ENCODE data around the gene MEIS1. TPM values are rescaled to one million over a fixed set of nuclear protein-coding genes. Genes with fewer than 3 reads are reported as not detected.

MEIS1 gene
- total RNA-seq, 1 experiment from 2014 or later: 9.1 TPM

GRCh38 chr2:66467718-66468117, 32.8 kb downstream of the MEIS1 start:
- no peak overlapping the region for H3K27ac ChIP-seq
- CTCF ChIA-PET: no interaction called here
- H3K4me1 ChIP-seq (replicated peaks; ENCODE audit: insufficient read depth): no peaks in the 10 kb centered on the region
- H3F3A ChIP-seq (ENCODE audit: insufficient read depth, low read depth): no peaks in the 10 kb centered on the region
- no peaks in the 10 kb centered on the region for H3K79me2 ChIP-seq (ENCODE audit: low read depth)
- BruUV-seq (replicated peaks): no TSS peak
- POLR2A ChIA-PET (ENCODE audit: unreplicated experiment): no interaction called here
- H2AFZ ChIP-seq: no peak overlapping the region
- no peak overlapping the region for H3K4me3 ChIP-seq
- no peak for DNase-seq
- H3K36me3 ChIP-seq (ENCODE audit: low read depth): no peaks in the 10 kb centered on the region
- H4K20me1 ChIP-seq (ENCODE audit: insufficient read depth): no peaks in the 10 kb centered on the region
- H3K27me3 ChIP-seq (ENCODE audit: insufficient read depth, low read depth): no peaks in the 10 kb centered on the region
- intact Hi-C loops (cut with micrococcal nuclease; ENCODE audit: unreplicated experiment): no loop called here
- no peak overlapping the region for H3K4me2 ChIP-seq
- H3K9me3 ChIP-seq (ENCODE audit: insufficient read depth, low read depth): no peaks in the 10 kb centered on the region
- no peak for TF ChIP-seq EZH2 (IDR thresholded peaks at IDR 0.05; ENCODE audit: low read depth)
- no peaks in the 10 kb centered on the region for H3K9me2 ChIP-seq (ENCODE audit: insufficient read depth)

GRCh38 chr2:66469214-66469902, 34.4 kb downstream of the MEIS1 start:
- H3K4me1 ChIP-seq (replicated peaks; ENCODE audit: insufficient read depth): no peaks in the 10 kb centered on the region
- no peaks in the 10 kb centered on the region for H3K36me3 ChIP-seq (ENCODE audit: low read depth)
- H3F3A ChIP-seq (ENCODE audit: insufficient read depth, low read depth): no peaks in the 10 kb centered on the region
- no peaks in the 10 kb centered on the region for H3K9me2 ChIP-seq (ENCODE audit: insufficient read depth)
- intact Hi-C loops (cut with micrococcal nuclease; ENCODE audit: unreplicated experiment): no loop called here
- no TSS peak for BruUV-seq (replicated peaks)
- H3K4me2 ChIP-seq: no peak overlapping the region
- no peak overlapping the region for H2AFZ ChIP-seq
- H3K9me3 ChIP-seq (ENCODE audit: insufficient read depth, low read depth): no peaks in the 10 kb centered on the region
- no peaks in the 10 kb centered on the region for H3K27me3 ChIP-seq (ENCODE audit: insufficient read depth, low read depth)
- no peak overlapping the region for H3K4me3 ChIP-seq
- no peaks in the 10 kb centered on the region for H3K79me2 ChIP-seq (ENCODE audit: low read depth)
- no peaks in the 10 kb centered on the region for H4K20me1 ChIP-seq (ENCODE audit: insufficient read depth)
- no peak overlapping the region for H3K27ac ChIP-seq
- TF ChIP-seq CTCF (conservative IDR thresholded peaks at IDR 0.05): no peak
- TF ChIP-seq EZH2 (IDR thresholded peaks at IDR 0.05; ENCODE audit: low read depth): no peak
- ChIA-PET POLR2A (ENCODE audit: unreplicated experiment) (no interaction called here), CTCF (no interaction called here)
- DNase-seq: no peak

- POLR2A ChIA-PET (ENCODE audit: unreplicated experiment): no interaction called here
- intact Hi-C loops (cut with micrococcal nuclease; ENCODE audit: unreplicated experiment): no loop called here
Observed at GRCh38 chr2:66470199-66470598, 35.3 kb downstream of the MEIS1 start.

More at GRCh38 chr2:66470199-66470598, 35.3 kb downstream of the MEIS1 start:
- Histone ChIP-seq H3K27me3 (ENCODE audit: insufficient read depth, low read depth) (no peaks in the 10 kb centered on the region), H3K36me3 (ENCODE audit: low read depth) (no peaks in the 10 kb centered on the region), H3K4me3 (no peak overlapping the region), H3K27ac (no peak overlapping the region), H3K4me1 (replicated peaks; ENCODE audit: insufficient read depth) (no peaks in the 10 kb centered on the region), H3F3A (ENCODE audit: insufficient read depth, low read depth) (no peaks in the 10 kb centered on the region), H3K79me2 (ENCODE audit: low read depth) (no peaks in the 10 kb centered on the region), H3K9me2 (ENCODE audit: insufficient read depth) (no peaks in the 10 kb centered on the region), H3K4me2 (no peak overlapping the region), H4K20me1 (ENCODE audit: insufficient read depth) (no peaks in the 10 kb centered on the region), H2AFZ (no peak overlapping the region), H3K9me3 (ENCODE audit: insufficient read depth, low read depth) (no peaks in the 10 kb centered on the region)
- TF ChIP-seq EZH2 (IDR thresholded peaks at IDR 0.05; ENCODE audit: low read depth) (no peak), CTCF (conservative IDR thresholded peaks at IDR 0.05) (no peak)
- CTCF ChIA-PET: no interaction called here
- DNase-seq: no peak
- BruUV-seq (replicated peaks): no TSS peak
